GM18505 (cell line): Measurements from ENCODE around the gene PATJ.

Experiments used
- ATAC-seq: cut with Tn5 transposase; IDR thresholded peaks from one replicate; pipeline ENCODE4 v1.9.1; 2021; ENCODE audit not compliant: unreplicated experiment
- POLR2A ChIP-seq: IDR thresholded peaks from 4 replicates; pipeline ENCODE4 v1.6.1; 2011; ENCODE audit warnings: borderline replicate concordance; ENCODE audit not compliant: insufficient read depth, insufficient read length; ENCODE audit errors: extremely low read depth

The PATJ gene

DNA sequence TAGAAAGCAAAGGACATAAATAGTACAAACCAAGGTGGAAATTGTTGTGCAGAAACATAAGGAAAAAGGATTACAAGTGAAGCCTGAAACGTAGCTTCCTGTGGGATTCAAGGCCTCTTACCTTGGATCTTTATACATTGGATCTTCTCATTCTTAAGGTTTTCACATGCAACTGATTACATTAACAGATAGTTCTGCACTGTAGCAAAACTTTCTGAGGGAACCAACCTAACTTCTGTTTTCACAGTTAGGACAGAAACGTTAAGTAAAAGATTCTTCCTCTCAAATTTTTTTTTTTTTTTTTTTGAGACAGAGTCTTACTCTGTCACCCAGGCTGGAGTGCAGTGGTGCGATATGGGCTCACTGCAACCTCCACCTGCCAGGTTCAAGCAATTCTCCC lies 9.6 kb upstream of the PATJ start:
- no peak for ATAC-seq

GRCh38 chr1:61740751-61741700 lies 1.3 kb upstream of the PATJ start:
- no peak for ATAC-seq
- no peak for TF ChIP-seq POLR2A

More for the DNA sequence above, 9.6 kb upstream of the PATJ start:
- no peak for TF ChIP-seq POLR2A

- TF ChIP-seq POLR2A: no peak
- peak; percentile 51 for ATAC-seq
Measured at GRCh38 chr1:61742620-61743430, 545 bp downstream of the PATJ start.

GRCh38 chr1:61743431-61743705 lies 1.1 kb downstream of the PATJ start:
- no peak for TF ChIP-seq POLR2A
- ATAC-seq: no peak

GRCh38 chr1:61743716-61744580 lies 1.7 kb downstream of the PATJ start:
- no peak for ATAC-seq
- no peak for TF ChIP-seq POLR2A

DNA sequence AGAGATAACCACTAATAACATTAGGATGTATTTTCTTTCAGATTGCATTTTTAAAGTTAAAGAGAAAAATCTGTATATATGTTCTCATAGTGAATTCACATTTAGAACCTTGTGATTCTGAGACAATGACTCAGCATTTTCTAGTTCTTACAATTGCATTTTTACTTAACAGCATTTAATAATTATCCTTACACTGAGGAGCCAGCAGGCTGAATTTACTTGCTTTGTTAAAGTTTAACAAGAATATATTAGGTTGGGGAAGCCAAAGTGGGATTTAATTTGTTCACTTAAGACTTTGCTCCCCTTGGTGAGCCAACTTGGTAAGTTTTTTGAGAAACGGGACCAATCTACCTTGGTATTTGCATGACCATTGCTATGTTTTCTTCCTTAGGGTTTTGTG lies 4.5 kb downstream of the PATJ start:
- no peak for ATAC-seq
- no peak for TF ChIP-seq POLR2A

DNA sequence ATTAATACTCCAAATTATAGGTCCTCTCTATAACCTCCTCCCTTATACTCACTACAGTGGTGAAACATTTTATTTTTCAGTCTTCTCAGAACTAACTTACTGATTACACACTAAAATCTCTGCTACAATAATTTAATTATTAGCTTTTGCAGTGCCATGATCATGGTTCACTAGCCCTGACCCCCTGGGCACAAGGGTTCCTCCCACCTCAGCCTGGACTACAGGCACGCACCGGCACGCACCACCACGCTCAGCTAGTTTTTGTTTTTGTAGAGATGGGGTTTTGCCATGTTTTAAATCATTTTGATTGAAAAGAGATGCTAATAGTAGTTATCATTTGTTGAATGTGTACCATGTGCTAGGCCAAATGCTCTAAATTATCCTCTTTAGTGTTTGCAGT lies 6.3 kb downstream of the PATJ start:
- TF ChIP-seq POLR2A: no peak
- no peak for ATAC-seq

GRCh38 chr1:61749574-61749973 lies 7.3 kb downstream of the PATJ start:
- no peak for TF ChIP-seq POLR2A
- no peak for ATAC-seq

DNA sequence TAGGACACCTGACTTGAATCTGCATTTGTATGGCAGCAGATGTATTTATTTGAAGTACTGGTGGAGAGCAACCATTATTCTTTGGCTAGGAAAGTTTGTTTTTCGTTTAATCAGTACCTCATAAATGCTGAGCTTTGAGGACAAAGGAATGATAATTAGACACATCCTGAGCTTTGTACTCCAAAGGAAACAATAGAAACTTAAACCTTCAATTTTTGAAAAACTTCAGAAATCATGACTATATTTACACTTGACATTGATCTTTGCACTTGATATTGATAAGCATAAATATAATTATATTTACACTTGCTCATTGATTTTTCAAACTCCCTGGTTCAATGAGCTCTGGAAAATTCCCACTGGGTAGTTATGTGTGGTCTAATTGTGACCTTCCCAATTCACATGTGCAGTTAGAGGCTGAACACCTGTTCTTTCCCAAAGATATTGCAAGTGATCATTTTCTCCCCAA lies 10.7 kb downstream of the PATJ start:
- no peak for TF ChIP-seq POLR2A

GRCh38 chr1:61753998-61754508 lies 11.8 kb downstream of the PATJ start:
- TF ChIP-seq POLR2A: no peak
- ATAC-seq: no peak

More for the DNA sequence above, 10.7 kb downstream of the PATJ start:
- ATAC-seq: no peak

DNA sequence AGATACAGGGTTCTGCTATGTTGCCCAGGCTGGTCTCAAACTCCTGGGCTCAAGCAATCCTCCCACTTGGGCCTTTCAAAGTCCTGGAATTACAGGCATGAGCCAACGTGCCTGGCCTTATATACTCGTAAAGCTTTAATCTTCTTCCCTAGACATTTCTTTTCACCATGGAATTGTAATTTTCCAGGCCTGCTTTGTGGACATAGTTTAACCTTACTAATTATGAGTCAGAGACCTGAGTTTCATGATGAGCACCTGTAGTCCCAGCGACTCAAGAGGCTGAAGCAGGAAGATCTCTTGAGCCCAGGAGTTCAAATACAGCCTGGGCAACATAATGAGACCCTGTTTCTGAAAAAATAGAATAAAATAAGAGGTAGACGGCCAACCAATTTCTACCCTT lies 12.3 kb downstream of the PATJ start:
- ATAC-seq: no peak
- TF ChIP-seq POLR2A: no peak

DNA sequence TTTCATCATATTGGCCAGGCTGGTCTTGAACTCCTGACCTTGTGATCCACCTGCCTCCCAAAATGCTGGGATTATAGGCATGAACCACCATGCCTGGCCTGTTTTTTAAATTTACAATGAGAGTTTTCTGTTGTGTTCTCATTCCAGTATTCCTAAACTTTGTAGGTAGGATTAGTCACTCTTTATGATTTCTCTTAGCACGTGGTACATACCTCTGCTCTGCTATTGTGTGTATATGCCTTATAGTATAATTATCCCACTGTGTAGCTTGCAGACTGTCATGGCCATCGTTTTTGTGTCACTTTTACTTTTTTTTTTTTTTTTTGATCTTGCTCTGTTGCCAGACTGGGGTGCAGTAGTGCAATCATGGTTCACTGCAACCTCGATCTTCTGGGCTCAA lies 14.5 kb downstream of the PATJ start:
- no peak for TF ChIP-seq POLR2A
- no peak for ATAC-seq

DNA sequence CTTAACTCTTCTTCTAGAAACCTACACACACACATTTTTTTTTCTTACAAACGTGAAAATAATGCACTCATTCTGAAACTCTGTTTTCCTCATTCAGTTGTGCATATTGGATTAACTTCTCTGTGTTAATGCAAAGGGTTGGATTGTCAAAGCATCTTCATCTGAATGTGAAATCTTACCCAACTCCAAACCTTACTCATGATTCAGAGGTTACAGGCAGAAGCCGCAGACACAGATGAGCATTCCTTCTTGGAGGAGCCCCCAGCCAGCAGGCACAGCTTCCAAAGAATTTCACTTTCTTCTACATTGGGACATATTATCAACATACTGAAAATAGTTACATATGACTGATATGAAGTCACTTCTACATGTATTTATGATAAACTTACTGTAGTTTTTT lies 15.7 kb downstream of the PATJ start:
- ATAC-seq: no peak
- TF ChIP-seq POLR2A: no peak
